T47D (cell line): ENCODE measurements around the gene ACOT11.
"Not testable (repeated sequence)": the region's sequence is repeated elsewhere in the genome, so short reads cannot be mapped to it uniquely, and the experiment has no call there.

Experiments used
- DNase-seq, 2 experiments: peaks; one replicate each; pipeline versions ENCODE4 v3.0.0 to v3.0.0-alpha.2; 2011 to 2012; ENCODE audit warnings: low read depth in 1 of 2, low spot score in 1 of 2
- JUND ChIP-seq: IDR thresholded peaks from 2 replicates; pipeline ENCODE4 v1.6.1; 2012; ENCODE audit warnings: low read depth
- in situ Hi-C: cut with HindIII; loops from 2 replicates; pipeline ENCODE4 v1.10.0; 2016; ENCODE audit warnings: low sequenced_read_pairs, low pct_unique_long_range_greater_than_20kb

The ACOT11 gene

GRCh38 chr1:54516249-54516920 is 31.6 kb upstream of the ACOT11 start:
- DNase-seq = no peak
- in situ Hi-C loops = no loop called here
- TF ChIP-seq JUND = no peak

DNA sequence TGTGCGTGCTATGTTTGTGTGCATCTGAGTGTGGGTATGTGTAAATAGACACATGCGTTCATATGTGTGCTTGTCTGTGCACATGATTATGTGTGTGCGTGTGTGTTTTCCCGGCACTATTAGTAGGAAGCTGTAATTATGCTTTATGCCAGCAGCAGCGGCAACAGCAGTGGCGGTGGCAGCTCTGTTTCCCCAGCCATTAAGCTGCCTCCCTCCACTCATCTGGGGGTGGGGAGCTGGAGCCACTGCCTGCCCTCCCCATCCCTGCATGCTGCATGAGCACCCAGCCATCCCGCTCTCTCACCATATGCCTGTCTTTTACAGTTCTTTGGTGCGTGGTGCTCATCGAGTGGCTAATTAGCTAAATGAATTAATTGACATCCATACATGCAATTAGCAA is 30.5 kb upstream of the ACOT11 start:
- DNase-seq = no peak
- in situ Hi-C loops = no loop called here
- no peak for TF ChIP-seq JUND

GRCh38 chr1:54518489-54518888 is 29.5 kb upstream of the ACOT11 start:
- no peak for DNase-seq
- in situ Hi-C loops = no loop called here
- no peak for TF ChIP-seq JUND

GRCh38 chr1:54519709-54520108 is 28.3 kb upstream of the ACOT11 start:
- no peak for TF ChIP-seq JUND
- DNase-seq = peak in 1 of 2 experiments; percentile 20
- in situ Hi-C loops = no loop called here

DNA sequence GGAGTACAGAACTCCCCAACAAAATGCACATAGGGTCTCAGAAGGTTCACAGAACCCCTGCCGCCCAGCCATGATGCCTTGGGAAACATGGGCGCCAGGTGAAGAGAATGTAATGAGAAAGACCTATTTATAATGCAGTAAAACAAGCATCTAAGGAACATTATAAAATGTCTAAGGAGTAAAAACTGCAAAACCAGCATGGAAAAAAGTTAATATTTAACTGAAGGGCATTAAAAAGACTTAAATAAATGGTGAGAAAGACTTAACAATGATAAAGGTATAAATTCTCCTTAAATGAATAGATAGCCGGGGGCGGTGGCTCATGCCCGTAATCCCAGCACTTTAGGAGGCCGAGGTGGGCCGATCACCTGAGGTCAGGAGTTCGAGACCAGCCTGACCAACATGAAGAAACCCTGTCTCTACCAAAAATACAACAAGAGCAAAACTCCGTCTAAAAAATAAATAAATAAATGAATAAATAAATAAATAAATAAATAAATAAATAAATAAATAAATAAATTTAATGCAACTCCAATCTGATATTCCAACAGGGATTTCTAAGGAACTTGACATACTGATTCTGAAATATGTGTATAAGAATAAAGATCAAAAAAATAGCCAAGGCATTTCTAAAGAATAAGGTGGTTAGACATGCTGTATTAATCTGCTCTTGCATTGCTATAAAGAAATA is 27.3 kb upstream of the ACOT11 start:
- no peak for TF ChIP-seq JUND
- in situ Hi-C loops = no loop called here

GRCh38 chr1:54526565-54526964 is 21.5 kb upstream of the ACOT11 start:
- in situ Hi-C loops, DNase-seq: not testable (repeated sequence)

More for the DNA sequence above, 27.3 kb upstream of the ACOT11 start:
- no peak for DNase-seq

DNA sequence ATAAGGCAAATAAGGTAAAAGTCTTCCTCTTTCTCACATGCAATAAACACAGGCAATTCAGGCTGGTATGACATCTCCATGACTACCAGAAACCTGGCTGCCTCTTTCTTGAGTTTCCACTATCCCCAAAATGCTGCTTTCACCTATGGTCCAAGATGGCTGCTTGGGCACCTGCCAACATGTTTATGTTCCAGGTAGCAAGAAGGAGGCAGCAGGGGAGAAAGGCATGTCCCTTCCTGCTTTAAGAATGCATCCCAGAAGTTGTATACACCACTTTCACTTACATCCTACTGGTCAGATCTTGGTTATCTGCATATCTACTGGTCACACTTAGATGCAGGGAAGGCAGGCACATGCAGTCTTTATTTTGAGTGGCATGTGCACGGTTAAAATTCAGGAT is 19.4 kb upstream of the ACOT11 start:
- DNase-seq = no peak
- in situ Hi-C loops = no loop called here
- TF ChIP-seq JUND = no peak

GRCh38 chr1:54532033-54532432 is 16.0 kb upstream of the ACOT11 start:
- in situ Hi-C loops = no loop called here

DNA sequence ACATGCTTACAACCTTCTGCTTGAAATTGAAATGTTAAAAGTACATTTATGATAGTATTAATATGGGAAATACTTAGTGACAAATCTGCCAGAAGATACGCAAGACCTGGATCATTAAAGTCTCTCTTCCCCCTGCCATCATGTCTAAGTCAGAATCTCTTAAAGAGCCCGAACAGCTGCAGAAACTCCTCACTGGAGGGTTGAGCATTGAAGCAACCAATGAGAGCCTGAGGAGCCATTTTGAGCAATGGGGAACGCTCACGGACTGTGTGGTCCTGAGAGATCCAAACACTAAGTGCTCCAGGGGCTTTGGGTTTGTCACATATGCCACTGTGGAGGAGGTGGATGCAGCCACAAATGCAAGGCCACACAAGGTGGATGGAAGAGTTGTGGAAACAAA is 11.4 kb upstream of the ACOT11 start:
- DNase-seq, in situ Hi-C loops: not testable (repeated sequence)

More at GRCh38 chr1:54532033-54532432, 16.0 kb upstream of the ACOT11 start:
- no peak for TF ChIP-seq JUND
- no peak for DNase-seq

DNA sequence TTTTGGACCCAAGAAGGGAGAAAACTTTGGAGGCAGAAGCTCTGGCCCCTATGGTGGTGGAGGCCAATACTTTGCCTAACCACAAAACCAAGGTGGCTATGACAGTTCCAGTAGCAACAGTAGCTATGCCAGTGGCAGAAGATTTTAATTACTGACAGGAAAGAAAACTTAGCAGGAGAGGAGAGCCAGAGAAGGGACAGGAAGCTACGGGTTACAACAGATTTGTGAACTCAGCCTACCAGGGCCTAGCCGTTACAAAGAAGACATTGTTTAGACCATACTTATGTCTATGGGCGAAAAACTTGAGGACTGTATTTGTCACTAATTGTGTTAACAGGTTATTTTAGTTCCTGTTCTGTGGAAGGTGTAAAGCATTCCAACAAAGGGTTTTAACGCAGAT is 10.4 kb upstream of the ACOT11 start:
- in situ Hi-C loops = no loop called here
- TF ChIP-seq JUND = no peak
- DNase-seq = no peak

DNA sequence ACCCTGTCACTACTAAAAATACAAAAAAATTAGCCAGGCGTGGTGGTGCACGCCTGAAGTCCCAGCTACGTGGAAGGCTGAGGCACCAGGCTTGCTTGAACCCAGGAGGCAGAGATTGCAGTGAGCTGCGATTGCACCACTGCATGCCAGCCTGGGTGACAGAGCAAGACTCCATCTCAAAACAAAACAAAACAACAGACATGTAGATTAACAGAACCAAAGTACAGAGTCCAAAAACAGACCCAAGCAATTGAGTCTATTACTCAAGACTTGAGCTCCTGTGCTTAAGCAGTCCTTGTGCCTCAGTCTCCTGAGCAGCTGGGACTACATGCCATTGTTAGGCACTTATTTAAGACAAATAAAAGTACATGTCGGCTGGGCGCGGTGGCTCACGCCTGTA is 9.5 kb upstream of the ACOT11 start:
- TF ChIP-seq JUND = no peak
- in situ Hi-C loops = no loop called here

DNA sequence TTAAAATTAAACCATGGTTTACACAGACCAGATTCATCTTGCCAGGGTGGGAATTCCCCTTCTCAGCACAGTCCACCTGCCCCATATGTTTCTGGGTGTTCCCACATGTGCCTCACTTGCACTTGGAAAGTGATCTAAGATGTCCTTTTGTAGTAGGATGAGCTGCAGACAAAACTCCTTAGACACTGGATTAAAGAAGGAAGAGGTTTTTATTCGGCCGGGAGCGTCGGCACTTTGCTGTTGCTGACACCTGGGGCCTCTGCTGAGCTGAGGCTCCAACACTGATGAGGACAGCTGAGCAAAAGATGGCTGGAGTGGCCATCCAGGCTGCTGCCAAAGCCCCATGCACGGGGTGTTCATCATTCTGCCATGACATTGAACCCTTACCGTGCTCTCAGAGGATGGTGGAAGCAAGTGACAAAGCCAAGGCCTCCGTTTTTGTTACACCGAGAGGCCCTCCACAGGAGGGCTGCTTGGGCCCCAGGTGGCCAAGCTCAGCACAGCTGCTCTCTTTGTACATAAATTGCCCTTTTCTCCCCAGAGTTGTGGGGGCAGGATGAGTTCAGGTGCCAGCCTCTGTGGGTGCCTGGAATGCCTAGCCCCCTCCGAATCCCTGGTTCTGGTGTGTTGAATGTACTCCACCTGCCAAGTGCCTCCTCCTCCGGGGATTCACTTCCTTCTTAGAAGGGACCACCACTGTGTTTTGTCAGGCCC is 7.3 kb upstream of the ACOT11 start:
- no peak for TF ChIP-seq JUND
- in situ Hi-C loops = no loop called here
- DNase-seq = no peak

More for the DNA sequence above, 9.5 kb upstream of the ACOT11 start:
- no peak for DNase-seq

DNA sequence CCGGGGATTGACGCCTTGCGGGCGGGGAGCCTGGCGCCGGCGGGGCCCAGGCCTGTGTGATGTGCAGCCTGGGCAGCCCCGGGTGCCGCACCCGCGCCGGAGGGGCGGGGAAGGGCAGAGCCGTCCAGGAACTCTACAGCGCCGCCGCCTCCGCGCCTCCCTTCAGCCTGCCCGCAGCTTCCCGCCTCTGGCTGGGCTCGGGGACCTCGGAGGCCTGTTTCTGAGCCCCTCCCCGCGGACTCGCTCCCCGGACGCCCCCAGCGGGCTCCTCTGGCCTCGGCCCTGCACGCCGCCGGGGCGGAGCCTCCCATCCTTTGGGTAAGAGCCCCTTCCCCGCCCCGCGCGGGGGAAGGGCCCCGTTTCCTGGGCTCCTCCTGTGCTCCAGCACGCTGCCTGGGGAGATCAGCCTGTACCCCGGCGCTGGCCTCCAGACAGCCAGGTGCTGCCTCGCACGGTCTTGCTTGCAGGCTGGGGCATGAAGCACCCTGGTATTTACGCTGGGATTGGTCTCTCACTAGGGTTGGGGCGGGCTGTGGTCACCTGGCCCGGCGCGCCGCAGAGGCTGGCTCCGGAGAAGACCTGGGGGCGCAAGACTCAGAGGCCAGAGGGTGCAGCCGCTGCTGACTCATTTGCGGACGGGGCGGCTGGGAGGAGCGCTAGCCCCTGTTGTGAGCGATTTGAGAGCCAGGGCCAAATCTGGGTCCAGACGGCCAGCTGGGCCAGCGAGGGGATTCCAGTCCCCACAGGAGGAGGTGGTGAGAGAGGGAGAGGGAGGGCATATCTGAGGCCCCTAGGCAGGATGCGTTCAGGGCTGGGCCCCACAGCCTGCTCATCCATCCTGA is 5.7 kb upstream of the ACOT11 start:
- in situ Hi-C loops = no loop called here
- TF ChIP-seq JUND = no peak
- peak; percentile 43 to 48 for DNase-seq
